Right atrium auricular region (tissue), 2 donors: ENCODE results near the gene PRDM4. TPM values are rescaled to one million over a fixed set of nuclear protein-coding genes. Genes with fewer than 3 reads are reported as not detected.

Experiments
- DNase-seq: peaks from one replicate; pipeline ENCODE4 v3.0.0-alpha.2; 2019; ENCODE audit warnings: low spot score
- H3K27ac ChIP-seq, 2 donors: fragments of 200-600 bp; sonication (generic); 1 replicate in 1 of 2; 2 replicates in 1 of 2; pipeline ENCODE4 v1.5.1; 2016 to 2019
- H3K27me3 ChIP-seq, 2 donors: fragments of 200-600 bp; sonication (generic); one replicate each; pipeline versions ENCODE4 v1.5.1 to v1.6.0; 2017 to 2019
- H3K36me3 ChIP-seq: fragments of 200-600 bp; sonication (generic); one replicate; pipeline ENCODE4 v1.5.1; 2016
- H3K4me1 ChIP-seq, 2 donors: fragments of 200-600 bp; sonication (generic); one replicate each; pipeline versions ENCODE4 v1.5.1 to v1.6.0; 2017 to 2019
- H3K4me3 ChIP-seq, 2 donors: fragments of 200-600 bp; sonication (generic); 1 replicate in 1 of 2; 2 replicates in 1 of 2; pipeline ENCODE4 v1.5.1; 2017 to 2019; ENCODE audit warnings: mild to moderate bottlenecking in 1 of 2, moderate library complexity in 1 of 2
- H3K9me3 ChIP-seq, 2 donors: fragments of 200-600 bp; sonication (generic); one replicate each; pipeline ENCODE4 v1.5.1; 2019
- CTCF ChIP-seq, 2 donors: fragments of 200-600 bp; sonication (generic); IDR thresholded peaks; one replicate each; pipeline ENCODE4 v1.5.1; 2019; ENCODE audit warnings: antibody characterized with exemption in 2 of 2
- total RNA-seq, 2 donors: library from RNA; depleted of rRNA; stranded (reverse); fragments of >200 nt; gene quantifications; one replicate each; pipeline ENCODE4 v1.1.0, GENCODE V29; 2016

Gene PRDM4
- total RNA-seq, 2 donors from 2014 or later: 10.2 to 21.0 TPM

- Histone ChIP-seq H3K4me1 (no peaks in the 10 kb centered on the region), H3K27me3 (no peaks in the 10 kb centered on the region), H3K4me3 (no peak overlapping the region), H3K9me3 (no peaks in the 10 kb centered on the region), H3K36me3 (no peaks in the 10 kb centered on the region), H3K27ac (no peak overlapping the region)
- no peak for TF ChIP-seq CTCF (IDR thresholded peaks at IDR 0.05)
- DNase-seq: no peak
Measured at GRCh38 chr12:107798580-107798979, 37.6 kb upstream of the PRDM4 start.

- no peaks in the 10 kb centered on the region for H3K36me3 ChIP-seq
- no peaks in the 10 kb centered on the region for H3K9me3 ChIP-seq
- no peak for TF ChIP-seq CTCF (IDR thresholded peaks at IDR 0.05)
- no peaks in the 10 kb centered on the region for H3K4me1 ChIP-seq
- DNase-seq: no peak
- no peak overlapping the region for H3K27ac ChIP-seq
- no peak overlapping the region for H3K4me3 ChIP-seq
- H3K27me3 ChIP-seq: no peaks in the 10 kb centered on the region
Measured at GRCh38 chr12:107794451-107794850, 33.5 kb upstream of the PRDM4 start.

- no peaks in the 10 kb centered on the region for H3K36me3 ChIP-seq
- no peaks in the 10 kb centered on the region for H3K27me3 ChIP-seq
- no peak for DNase-seq
- no peak for TF ChIP-seq CTCF (IDR thresholded peaks at IDR 0.05)
- no peak overlapping the region for H3K4me3 ChIP-seq
- H3K9me3 ChIP-seq: no peaks in the 10 kb centered on the region
- H3K27ac ChIP-seq: no peak overlapping the region
- H3K4me1 ChIP-seq: no peaks in the 10 kb centered on the region
Measured at GRCh38 chr12:107791465-107792089, 30.6 kb upstream of the PRDM4 start.

- H3K36me3 ChIP-seq: no peaks in the 10 kb centered on the region
- TF ChIP-seq CTCF (IDR thresholded peaks at IDR 0.05): no peak
- no peak overlapping the region for H3K4me3 ChIP-seq
- no peak overlapping the region for H3K27ac ChIP-seq
- no peaks in the 10 kb centered on the region for H3K9me3 ChIP-seq
- H3K4me1 ChIP-seq: no peaks in the 10 kb centered on the region
- DNase-seq: no peak
- no peaks in the 10 kb centered on the region for H3K27me3 ChIP-seq
Measured at GRCh38 chr12:107788690-107789458, 27.9 kb upstream of the PRDM4 start.

GRCh38 chr12:107788281-107788680 is 27.3 kb upstream of the PRDM4 start:
- no peaks in the 10 kb centered on the region for H3K27me3 ChIP-seq
- H3K4me3 ChIP-seq: no peak overlapping the region
- no peak for TF ChIP-seq CTCF (IDR thresholded peaks at IDR 0.05)
- no peaks in the 10 kb centered on the region for H3K4me1 ChIP-seq
- H3K36me3 ChIP-seq: no peaks in the 10 kb centered on the region
- no peak overlapping the region for H3K27ac ChIP-seq
- DNase-seq: no peak
- H3K9me3 ChIP-seq: no peaks in the 10 kb centered on the region
